Measurements from ENCODE around the gene ST3GAL3.

Gene ST3GAL3

GRCh38 chr1:43938892-43939587, 231.7 kb downstream of the ST3GAL3 start:
- DNase-seq (ENCODE audit: low read depth), result no peak

DNA sequence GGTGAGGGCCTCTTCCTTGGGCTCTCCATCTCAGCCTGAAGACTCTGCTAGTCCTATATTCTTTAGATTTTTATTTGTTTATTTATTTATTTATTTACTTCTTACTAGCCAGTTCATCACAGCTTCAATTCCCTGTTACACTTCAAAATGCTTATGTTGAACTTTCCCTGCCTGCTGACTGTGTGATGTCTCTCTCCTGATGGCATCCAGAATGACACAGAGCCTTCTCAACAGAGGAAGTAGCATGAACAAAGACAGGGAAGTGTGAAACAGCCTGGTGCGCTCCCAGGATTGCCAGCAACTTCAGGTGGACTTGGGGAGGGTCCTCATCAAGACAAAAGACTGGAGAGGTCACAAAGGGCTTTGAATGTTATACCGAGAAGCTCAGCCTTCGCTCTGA, 235.1 kb downstream of the ST3GAL3 start:
- DNase-seq (ENCODE audit: low read depth), result no peak

GRCh38 chr1:43944860-43945259, 237.5 kb downstream of the ST3GAL3 start:
- DNase-seq (ENCODE audit: low read depth), result no peak

- DNase-seq (ENCODE audit: low read depth), result no peak
Observed at GRCh38 chr1:43945674-43946235, 238.4 kb downstream of the ST3GAL3 start.

DNA sequence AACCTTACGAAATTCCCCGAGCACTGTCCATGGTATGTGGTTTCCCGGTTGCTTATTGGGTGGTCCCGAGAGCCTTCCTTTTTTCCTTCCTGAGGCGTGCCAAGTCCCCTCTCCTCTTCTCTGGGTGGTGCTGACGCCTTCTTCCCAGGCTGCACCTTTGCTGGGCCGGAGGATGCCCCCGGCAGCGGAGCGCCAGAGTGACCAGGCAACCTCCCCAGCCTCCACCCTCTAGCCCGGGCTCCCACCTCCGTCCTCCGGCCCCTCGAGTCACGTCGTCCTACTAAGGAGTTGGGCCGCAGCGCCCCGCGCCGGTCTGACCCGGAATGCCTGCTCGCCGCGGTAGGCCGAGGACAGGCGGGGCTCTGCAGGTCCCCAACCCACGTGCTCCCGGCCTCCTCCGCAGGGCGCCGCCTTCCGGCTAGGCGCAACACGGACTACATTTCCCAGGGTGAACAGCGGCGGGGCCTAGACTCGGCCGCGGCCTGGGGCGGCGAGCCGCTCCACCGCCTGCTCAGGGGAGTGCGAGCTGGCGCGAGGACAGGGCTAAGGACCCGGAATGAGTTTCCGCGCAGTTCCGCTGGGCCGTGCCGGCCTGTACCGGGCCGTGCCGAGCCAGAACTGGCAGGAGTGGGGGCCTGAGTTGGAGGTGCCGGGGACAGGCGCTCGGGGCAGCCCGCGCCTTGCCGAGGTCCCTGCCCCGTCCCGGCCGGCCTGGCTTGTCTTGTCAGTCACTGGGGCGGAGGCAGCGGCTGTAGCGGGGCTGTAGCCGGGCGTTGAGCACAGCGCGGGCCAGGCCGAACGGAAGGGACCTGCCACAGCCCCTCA, 239.1 kb downstream of the ST3GAL3 start, which contains the start of gene IPO13:
IPO13 (plus strand) TSS at position 715 of the 825 bp plus-strand sequence. CDS start 651 bp downstream, outside the sequence.
- DNase-seq (ENCODE audit: low read depth), result peak; percentile 86

GRCh38 chr1:43947061-43947873, 239.9 kb downstream of the ST3GAL3 start:
- no peak for DNase-seq (ENCODE audit: low read depth)

DNA sequence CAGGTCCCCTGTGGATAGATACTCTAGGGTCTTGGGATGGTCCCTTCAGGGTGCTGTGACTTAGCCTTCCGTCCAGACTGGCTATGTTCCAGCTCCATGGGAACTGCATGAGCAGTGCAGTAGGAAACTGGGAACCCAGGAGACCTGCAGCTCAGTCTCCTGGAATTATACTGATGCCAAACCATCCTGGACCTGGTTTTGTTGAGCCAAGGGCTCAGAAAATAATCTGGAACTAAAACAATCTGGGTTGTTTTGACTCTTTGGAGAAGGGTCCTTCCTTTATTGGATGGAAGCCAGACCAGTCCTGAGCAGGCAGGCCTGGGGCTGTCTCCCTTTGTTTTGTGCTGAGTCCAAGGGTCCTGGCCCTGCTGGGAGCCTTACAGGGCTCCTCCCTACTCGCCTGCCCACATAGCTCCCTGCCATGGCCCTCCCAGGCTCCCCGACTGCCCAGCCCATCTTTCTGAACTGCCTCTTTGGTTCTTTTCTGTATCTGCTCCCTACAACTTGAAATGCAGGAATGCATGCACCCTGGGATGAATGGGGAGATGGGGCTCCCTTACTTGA, 240.6 kb downstream of the ST3GAL3 start:
- no peak for DNase-seq (ENCODE audit: low read depth)

DNA sequence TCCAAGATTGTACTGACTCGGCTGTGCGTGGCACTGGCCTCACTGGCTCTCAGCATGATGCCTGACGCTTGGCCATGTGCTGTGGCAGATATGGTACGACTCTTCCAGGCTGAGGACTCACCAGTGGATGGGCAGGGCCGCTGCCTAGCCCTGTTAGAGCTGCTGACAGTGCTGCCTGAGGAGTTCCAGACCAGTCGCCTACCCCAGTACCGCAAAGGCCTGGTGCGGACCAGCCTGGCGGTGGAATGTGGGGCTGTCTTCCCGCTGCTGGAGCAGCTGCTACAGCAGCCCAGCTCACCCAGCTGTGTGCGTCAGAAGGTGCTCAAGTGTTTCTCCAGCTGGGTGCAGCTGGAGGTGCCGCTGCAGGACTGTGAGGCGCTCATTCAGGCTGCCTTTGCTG, 242.3 kb downstream of the ST3GAL3 start:
- DNase-seq (ENCODE audit: low read depth), result no peak

DNA sequence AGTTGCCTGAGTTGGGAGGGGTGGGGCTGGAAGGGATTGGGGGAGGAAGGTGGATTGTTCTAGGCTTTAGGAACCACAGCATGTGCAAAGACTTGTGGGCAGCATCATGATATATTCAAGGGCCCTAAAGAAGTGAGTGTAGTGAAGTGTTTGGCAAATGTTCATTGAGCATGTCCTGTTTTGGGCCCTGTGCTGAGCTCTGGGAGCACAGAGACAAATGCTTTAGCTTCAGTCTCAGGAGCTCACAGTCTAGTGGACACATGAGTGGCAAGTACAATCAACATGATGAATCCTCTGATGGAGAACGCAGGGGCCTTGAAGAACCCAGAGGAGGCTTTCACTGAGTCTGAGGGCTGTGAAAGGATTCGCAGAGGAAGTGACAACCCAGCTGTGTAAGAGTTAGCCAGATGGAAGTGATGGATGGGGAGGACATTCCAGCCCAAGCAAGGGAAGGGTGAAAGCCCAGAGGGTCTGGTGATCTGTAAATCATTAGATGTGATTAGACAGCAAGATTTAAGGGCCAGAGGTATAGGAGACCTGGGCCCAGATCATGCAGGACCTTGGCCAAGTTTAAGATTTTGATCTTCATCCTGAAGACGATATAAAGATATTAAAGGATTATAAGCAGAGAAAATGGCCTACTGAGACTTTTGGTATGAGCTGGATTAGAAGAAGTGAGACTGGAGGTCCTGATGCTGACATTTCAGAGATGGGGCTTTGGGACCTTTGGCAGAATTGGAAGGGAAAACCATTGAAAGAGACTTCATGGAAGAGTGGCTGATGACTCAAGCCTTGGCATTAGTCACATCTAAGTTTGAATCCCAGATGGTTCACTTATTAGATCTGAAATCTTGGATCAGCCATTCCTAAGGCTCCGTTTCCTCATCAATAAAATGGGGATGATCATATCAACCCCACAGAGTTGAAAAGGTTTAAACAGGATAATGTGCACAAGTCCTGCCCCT, 244.0 kb downstream of the ST3GAL3 start:
- DNase-seq (ENCODE audit: low read depth), result no peak

DNA sequence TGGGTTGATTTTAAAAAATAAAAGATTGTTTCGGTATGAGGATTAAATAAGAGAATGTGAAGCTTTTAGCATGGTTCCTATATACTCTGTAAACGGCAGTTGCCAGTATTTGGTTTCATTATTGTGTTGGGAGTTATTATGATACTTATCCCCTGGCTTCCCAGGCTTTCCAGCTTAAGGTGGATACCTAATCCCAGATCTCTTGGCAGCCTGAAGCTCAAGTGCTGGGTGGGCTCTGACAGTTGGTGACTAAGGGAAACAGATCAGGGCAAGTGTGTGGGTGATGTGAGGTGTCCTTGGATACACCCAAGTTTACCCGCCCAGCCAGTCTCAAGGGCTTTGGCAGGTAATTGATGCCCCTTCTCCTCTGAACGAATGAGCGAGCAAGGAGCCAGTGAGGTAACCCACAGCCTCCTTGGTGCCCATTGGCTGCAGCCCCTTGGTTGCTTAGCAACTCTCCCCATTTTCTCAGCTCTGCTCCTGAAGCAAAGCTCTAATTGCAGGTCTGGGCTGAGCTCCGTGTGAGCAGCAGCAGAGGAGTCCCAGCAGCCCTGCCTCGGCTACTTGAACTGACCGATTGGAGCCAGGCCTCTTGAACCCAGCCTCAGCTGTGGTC, 245.5 kb downstream of the ST3GAL3 start:
- no peak for DNase-seq (ENCODE audit: low read depth)

- no peak for DNase-seq (ENCODE audit: low read depth)
Observed at GRCh38 chr1:43953361-43953760, 246.0 kb downstream of the ST3GAL3 start.

DNA sequence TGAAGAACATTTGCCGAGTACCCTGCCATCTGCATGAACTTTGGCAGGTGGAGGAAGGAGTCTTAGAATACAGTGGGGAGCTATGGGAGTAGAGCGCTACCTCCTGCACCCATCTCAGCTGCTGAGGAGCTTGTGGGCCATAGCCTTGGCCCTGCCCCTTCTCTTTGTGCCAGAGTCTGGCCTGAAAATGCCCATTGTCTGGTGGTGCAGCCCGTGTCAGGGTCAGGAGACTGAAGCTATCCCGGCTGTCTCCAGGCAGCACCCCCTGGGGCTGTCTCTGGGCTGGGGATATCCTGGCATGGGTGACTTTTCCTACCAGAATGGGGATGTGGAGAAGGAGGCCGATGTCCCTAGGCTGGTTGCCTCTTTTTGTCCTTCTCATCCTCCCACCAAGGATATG, 246.7 kb downstream of the ST3GAL3 start:
- DNase-seq (ENCODE audit: low read depth), result no peak

- no peak for DNase-seq (ENCODE audit: low read depth)
Observed at GRCh38 chr1:43956234-43956633, 248.9 kb downstream of the ST3GAL3 start.

DNA sequence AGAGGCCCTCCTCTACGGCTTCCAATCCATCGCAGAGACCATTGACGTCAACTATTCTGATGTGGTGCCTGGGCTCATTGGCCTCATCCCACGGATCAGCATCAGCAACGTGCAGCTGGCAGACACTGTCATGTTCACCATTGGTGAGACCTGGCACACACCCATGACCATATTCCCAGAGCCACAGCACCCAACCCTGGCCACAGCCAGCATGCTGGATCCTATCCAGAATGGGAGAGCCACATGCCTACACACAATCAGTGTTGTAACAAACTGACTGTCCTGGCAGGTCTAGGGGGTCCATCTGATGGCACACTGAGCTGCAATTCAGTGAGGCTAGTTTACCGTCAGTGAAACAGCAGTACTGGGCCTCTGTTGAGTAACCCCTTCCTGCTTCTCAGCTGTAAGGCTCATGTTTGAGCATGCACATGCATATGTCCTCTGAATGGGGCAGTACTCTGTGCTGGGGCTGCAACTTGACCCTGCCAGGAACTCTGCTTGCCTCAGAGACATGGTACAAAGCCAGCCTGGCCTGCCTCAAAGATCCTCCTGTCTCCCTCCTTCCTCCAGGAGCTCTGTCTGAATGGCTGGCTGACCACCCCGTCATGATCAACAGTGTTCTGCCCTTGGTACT, 250.2 kb downstream of the ST3GAL3 start:
- no peak for DNase-seq (ENCODE audit: low read depth)

DNA sequence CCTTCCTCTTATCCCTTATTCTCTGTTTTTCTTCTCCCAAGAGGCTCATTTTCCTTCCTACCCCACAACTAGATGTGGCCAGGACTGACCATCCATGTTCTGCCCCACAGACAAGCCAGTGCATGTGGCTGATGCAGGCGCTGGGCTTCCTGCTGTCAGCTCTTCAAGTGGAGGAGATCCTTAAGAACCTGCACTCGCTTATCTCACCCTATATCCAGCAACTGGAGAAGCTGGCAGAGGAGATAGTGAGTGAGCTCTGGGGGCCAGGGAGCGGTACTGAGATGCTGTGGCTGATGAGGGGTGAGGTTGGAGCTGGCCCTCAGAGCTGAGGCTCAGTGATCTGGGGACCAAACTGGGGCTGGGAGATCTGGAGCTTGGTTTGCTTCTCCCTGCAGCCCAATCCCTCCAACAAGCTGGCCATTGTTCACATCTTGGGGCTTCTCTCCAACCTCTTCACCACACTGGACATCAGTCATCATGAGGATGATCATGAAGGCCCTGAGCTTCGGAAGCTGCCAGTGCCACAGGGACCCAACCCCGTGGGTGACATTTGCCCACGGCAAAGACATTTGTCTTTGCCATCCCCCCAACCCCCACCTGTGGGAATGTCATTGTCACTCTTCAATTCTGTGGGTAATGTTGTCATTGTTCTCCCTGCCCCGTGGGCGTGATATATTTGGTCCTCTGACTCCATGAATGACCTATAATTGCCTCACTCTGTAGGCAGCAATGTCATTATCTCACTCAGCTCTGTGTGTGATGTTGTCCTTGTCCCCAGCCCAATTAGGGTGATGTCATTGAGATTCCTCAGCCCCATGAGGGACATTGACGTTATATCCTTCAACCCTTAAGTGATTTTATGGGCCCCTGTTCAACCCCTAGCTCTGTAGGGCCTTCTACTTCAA, 251.3 kb downstream of the ST3GAL3 start:
- DNase-seq (ENCODE audit: low read depth), result no peak

GRCh38 chr1:43960798-43961197, 253.5 kb downstream of the ST3GAL3 start:
- no peak for DNase-seq (ENCODE audit: low read depth)

DNA sequence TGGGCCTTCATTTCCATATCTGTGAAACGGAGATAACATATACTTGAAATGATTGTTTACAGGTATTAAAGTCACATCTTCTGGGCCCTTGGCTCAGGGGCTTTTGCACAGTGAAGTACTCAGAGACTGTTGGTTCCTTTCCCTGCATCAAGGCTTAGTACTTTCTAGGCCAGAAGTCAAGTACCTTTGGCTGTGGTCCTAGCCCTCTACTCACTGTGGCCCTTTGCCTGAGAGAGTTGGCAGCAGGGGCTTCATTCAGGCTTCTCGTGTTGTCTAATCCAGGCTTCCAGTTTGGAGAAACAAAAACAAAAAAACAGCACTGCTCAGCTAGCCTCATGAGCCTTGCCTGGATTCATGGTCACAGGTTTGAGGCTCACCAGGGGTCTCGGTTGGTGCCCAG, 254.4 kb downstream of the ST3GAL3 start:
- DNase-seq (ENCODE audit: low read depth), result no peak

DNA sequence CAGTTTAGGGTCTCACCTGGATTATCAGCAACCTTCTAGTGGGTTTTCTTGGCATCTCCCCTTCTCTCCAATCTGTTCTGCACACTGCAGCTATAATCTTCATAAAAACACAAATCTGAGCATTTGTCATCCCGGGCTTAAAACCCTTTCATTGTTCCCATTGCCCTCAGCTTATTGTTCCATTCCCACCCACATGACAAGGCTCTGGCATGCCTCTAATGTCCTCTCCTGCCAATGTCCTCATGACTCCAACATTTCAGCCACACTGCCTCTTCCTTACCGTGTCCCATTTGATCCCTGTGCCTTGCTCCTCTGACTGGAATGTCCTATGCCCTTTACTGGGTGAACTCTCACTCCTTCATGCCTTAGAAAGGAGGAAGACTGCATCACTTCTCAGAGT, 255.0 kb downstream of the ST3GAL3 start:
- DNase-seq (ENCODE audit: low read depth), result no peak

DNA sequence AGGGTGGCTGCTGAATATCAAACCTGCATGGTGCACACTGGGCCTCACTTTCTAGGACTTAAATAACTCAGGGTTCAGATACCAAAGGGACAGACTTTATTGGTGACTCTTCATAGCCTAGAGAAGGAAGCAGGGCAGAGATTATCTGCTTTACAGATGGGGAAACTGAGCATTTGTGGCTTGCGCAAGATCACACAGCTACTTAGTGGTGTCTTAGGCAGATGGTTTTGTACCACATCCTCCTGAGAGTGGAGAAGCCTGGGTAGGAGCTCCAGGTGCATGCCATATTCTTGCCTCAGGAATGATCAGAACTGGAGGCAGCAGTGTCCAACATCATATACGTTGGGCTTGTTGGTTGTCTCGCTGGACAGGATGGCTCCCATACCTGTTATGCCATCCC, 255.7 kb downstream of the ST3GAL3 start:
- DNase-seq (ENCODE audit: low read depth), result no peak
